22Rv1 (cell line): ENCODE measurements around the gene PCBP2.

ENCODE experiments used
- ZFX ChIP-seq: fragments of 450-650 bp; IDR thresholded peaks from 2 replicates; pipeline ENCODE4 v1.6.1; 2017; ENCODE audit warnings: antibody characterized with exemption, borderline replicate concordance
- TF ChIP-seq, protein P1 (sequence below): fragments of 450-650 bp; IDR thresholded peaks from 2 replicates; pipeline ENCODE4 v1.5.1; 2017; ENCODE audit warnings: mild to moderate bottlenecking

DNA sequence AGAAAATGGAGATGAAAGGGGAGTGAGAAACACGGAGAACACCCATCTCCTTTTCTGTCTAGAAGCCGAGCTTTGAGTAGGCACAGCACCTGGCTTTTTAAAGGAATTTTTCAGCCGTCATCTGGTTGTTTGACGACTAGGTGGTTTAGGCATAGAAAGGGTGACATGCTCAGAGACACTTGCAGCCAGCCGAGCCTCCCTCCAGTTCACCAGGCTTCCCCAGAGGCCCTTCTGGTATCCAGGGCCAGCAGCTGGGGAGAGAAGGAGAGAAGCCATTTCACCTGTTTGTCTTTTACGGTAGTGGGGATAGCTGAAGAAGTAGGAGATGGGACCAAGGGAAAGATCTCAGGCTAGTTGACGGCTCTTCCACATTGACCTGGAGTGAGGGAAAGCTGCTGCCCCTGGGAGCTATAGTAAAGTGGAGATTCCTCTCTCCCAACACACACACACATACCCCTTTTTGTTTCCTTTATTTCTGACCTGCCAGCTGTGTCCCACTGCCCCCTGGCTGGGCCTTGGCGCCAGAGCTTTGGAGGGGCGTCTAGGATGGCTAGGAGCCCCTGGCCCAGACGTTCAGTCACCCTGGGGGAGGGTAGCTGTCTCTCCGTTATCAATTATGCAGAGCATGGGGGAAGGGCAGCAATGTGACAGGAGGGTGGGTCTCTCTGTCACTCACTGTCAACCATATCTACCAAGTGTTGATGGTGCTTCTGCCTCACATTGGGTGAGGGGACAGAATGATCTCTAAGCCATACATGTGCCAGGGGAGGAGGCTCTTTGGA lies 41.9 kb downstream of the PCBP2 start:
- TF ChIP-seq, protein P1, sequence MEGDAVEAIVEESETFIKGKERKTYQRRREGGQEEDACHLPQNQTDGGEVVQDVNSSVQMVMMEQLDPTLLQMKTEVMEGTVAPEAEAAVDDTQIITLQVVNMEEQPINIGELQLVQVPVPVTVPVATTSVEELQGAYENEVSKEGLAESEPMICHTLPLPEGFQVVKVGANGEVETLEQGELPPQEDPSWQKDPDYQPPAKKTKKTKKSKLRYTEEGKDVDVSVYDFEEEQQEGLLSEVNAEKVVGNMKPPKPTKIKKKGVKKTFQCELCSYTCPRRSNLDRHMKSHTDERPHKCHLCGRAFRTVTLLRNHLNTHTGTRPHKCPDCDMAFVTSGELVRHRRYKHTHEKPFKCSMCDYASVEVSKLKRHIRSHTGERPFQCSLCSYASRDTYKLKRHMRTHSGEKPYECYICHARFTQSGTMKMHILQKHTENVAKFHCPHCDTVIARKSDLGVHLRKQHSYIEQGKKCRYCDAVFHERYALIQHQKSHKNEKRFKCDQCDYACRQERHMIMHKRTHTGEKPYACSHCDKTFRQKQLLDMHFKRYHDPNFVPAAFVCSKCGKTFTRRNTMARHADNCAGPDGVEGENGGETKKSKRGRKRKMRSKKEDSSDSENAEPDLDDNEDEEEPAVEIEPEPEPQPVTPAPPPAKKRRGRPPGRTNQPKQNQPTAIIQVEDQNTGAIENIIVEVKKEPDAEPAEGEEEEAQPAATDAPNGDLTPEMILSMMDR: no peak
- no peak for TF ChIP-seq ZFX
